ENCODE data around the gene UPF1.

The UPF1 gene

DNA sequence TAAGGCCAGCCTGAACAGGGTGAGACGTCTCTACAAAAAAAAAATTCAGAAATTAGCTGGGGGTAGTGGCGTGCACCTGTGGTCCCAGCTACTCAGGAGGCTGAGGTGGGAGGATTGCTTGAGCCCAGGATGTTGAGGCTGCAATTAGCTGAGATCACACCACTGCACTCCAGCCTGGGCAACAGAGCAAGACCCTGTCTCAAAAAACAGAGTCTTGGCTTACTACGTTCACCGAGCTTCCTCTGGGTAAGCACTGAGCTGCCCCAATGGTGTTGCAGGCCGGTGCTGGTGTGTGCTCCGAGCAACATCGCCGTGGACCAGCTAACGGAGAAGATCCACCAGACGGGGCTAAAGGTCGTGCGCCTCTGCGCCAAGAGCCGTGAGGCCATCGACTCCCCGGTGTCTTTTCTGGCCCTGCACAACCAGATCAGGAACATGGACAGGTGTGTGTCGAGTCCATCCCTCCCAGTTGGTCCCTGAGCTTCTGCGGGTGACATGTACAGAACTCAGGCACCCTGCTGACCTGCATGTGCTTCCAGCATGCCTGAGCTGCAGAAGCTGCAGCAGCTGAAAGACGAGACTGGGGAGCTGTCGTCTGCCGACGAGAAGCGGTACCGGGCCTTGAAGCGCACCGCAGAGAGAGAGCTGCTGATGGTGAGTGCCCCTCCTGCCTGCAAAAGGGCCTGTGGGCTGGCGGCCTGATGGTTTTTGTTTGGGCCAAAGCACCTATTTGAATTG is 24.1 kb downstream of the UPF1 start:
- TF ChIP-seq, protein P1, sequence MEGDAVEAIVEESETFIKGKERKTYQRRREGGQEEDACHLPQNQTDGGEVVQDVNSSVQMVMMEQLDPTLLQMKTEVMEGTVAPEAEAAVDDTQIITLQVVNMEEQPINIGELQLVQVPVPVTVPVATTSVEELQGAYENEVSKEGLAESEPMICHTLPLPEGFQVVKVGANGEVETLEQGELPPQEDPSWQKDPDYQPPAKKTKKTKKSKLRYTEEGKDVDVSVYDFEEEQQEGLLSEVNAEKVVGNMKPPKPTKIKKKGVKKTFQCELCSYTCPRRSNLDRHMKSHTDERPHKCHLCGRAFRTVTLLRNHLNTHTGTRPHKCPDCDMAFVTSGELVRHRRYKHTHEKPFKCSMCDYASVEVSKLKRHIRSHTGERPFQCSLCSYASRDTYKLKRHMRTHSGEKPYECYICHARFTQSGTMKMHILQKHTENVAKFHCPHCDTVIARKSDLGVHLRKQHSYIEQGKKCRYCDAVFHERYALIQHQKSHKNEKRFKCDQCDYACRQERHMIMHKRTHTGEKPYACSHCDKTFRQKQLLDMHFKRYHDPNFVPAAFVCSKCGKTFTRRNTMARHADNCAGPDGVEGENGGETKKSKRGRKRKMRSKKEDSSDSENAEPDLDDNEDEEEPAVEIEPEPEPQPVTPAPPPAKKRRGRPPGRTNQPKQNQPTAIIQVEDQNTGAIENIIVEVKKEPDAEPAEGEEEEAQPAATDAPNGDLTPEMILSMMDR (conservative IDR thresholded peaks at IDR 0.05) = no peak
- H3K27ac ChIP-seq = 0 out of 2 replicates have a peak overlapping the region, but pooled peaks have one; percentile 9

DNA sequence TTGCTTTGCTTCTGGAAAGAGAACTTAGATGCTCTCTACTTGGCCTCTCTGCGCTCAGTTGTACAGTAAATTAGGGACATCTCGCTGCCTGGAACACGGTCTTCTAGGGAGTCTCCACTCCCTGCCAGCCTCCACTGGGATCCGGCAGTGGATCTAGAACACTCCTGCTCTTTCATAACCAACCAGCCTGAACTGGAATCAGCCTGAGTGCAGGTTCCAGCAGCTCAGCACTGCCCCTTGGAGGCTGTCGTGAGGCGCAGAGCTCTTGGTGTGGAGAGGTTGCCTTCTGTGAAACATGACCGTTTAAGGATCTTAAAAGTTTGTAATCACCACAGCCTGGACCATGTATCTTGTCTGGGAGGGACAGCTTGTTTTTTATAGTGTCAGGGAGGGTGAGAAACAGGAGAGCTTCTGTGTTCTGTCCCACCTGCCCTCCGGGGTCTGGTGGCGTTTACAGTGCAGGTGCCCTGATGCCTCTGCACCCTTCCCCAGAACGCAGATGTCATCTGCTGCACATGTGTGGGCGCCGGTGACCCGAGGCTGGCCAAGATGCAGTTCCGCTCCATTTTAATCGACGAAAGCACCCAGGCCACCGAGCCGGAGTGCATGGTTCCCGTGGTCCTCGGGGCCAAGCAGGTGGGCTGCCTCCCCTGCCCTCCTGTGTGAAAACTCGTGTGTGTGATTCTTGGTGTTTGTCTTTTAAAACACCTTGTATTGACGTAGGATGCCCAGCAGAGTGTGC is 24.8 kb downstream of the UPF1 start:
- TF ChIP-seq, protein P1 (conservative IDR thresholded peaks at IDR 0.05) = peak; percentile 60

DNA sequence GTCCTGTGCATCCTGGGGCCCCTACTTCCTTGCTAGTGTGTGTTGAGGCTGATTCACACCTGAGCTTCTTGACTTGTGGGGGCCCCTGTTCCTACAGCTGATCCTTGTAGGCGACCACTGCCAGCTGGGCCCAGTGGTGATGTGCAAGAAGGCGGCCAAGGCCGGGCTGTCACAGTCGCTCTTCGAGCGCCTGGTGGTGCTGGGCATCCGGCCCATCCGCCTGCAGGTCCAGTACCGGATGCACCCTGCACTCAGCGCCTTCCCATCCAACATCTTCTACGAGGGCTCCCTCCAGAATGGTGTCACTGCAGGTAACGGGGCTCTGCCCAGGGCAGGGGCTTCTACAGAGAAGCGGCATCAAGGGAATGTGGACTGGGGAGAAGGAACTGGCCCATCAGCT is 25.5 kb downstream of the UPF1 start:
- 0 out of 2 replicates have a peak overlapping the region, but pooled peaks have one; percentile 9 for H3K27ac ChIP-seq
- TF ChIP-seq, protein P1 (conservative IDR thresholded peaks at IDR 0.05) = no peak

More for the DNA sequence above, 24.8 kb downstream of the UPF1 start:
- 0 out of 2 replicates have a peak overlapping the region, but pooled peaks have one; percentile 9 for H3K27ac ChIP-seq

DNA sequence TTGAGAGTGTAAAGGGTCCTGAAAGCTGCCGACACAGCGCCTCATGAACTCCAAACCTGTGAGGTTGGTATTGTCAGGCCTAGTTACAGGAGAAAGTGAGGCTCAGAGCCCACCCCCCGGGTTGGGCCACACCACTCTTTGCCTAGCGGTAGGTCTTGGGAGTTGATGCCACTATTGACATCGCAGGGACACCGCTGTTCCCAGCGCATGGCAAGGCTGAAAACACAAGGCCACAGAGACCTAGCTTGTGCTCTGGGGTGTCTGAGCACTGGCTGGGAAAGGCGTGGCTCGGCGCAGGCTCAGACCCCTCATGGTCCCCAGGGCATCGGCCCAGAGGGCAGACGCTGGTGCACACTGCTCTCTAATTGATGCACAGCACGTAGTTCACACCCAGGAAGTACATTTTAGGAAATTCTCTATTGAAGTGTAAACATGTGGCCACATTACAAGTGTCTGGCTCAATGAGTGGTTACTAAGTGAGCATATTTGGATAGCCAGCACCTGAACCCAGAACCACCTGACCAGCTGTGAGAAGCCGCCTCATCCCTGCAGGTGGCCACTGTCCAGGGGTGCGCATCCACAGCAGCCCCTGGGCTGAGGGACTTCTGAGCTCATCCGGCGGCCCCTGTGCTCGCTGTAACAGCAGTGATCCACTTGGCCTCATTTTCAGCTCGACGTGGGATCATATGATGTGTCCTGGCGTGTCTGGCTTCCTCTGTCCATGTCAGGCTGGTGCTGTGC is 27.3 kb downstream of the UPF1 start:
- H3K27ac ChIP-seq = peak overlapping the region; percentile 40

DNA sequence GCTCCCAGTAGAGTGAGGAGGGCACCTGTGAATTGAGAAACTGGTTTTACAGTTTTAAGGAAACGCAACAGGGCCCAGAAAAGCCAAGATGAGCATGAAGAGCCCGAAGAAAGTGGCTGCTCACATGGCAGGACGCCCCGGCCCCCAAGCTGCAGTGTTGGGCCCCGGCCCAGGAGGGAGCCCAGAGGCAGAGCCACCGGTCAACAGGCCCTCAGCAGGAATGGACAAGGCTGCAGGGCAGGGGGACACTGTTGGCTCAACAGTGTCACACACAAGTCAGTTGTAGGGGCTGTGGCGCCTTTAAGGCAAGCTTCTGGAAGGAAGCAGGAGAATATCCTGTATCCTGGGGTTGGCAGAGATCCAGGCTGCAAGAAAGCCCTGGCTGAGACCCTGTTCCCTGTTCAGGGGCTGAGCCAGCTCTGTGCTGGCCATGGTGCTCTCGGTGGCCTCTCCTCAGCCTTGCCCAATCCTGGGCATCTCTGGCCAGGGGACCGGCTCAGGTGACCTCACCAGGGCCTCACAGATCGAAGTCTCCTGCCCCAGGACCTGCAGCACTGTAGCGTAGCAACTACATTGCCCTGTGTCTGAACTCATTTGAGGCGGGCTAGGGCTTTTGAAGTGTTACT is 28.0 kb downstream of the UPF1 start:
- peak overlapping the region; percentile 40 for H3K27ac ChIP-seq
- TF ChIP-seq, protein P1 (conservative IDR thresholded peaks at IDR 0.05) = no peak

More for the DNA sequence above, 27.3 kb downstream of the UPF1 start:
- TF ChIP-seq, protein P1 (conservative IDR thresholded peaks at IDR 0.05) = no peak

DNA sequence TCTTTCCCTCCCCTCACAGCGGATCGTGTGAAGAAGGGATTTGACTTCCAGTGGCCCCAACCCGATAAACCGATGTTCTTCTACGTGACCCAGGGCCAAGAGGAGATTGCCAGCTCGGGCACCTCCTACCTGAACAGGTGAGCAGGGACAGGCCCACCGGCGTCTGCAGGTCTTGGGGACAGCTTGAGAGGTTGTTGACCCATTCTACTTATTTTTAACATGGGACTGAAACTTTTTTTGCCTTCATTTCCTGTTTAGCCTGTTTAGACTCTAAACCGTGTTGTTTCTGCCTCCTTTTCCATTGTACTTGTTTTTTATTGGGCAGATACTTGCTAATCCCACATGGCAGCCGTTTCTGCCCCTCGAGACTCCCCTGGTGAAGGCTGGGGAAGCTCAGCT is 28.5 kb downstream of the UPF1 start:
- peak overlapping the region; percentile 40 for H3K27ac ChIP-seq
- TF ChIP-seq, protein P1 (conservative IDR thresholded peaks at IDR 0.05) = no peak
